Measurements from ENCODE around the gene PRPF31. TPM values are rescaled to one million over a fixed set of nuclear protein-coding genes. Genes with fewer than 3 reads are reported as not detected.

PRPF31 gene
- total and polyA plus RNA-seq, 2 of the 13 experiments (the other 11 are each of a cell fraction or from before 2014, with no cell fraction given), result 23.8 to 63.8 TPM

GRCh38 chr19:54102421-54103169, 13.0 kb upstream of the PRPF31 start, which contains the start of gene NDUFA3 (continued):
- 0 out of 2 replicates have a peak, but pooled peaks have one; percentile 28 for TF ChIP-seq KLF13 (CRISPR knock-in tag; IDR thresholded peaks at IDR 0.05)
- no peak for TF ChIP-seq SAFB2 (CRISPR knock-in tag; IDR thresholded peaks at IDR 0.05; ENCODE audit: borderline replicate concordance, low read depth)
- peak; percentile 68; the same call in 1 of the 2 replicates for TF ChIP-seq ZNF547 (CRISPR knock-in tag; IDR thresholded peaks at IDR 0.05)
- TF ChIP-seq ZNF580 (CRISPR knock-in tag; IDR thresholded peaks at IDR 0.05; ENCODE audit: borderline replicate concordance, low read depth), result peak; percentile 67; the same call in 1 of the 2 replicates
- TF ChIP-seq RXRA (CRISPR knock-in tag; IDR thresholded peaks at IDR 0.05), result peak; percentile 41; the same call in 1 of the 2 replicates
- peak; percentile 86 for TF ChIP-seq ELF1 (CRISPR knock-in tag; IDR thresholded peaks at IDR 0.05)
- TF ChIP-seq KAT8 (CRISPR knock-in tag; IDR thresholded peaks at IDR 0.05), result peak; percentile 92
- peak; percentile 49 for TF ChIP-seq SALL1 (CRISPR knock-in tag; IDR thresholded peaks at IDR 0.05)
- TF ChIP-seq KDM1A (CRISPR knock-in tag; IDR thresholded peaks at IDR 0.05), result peak; percentile 99
- no peak for TF ChIP-seq CENPT (CRISPR knock-in tag; IDR thresholded peaks at IDR 0.05; ENCODE audit: low read depth)
- TF ChIP-seq HMG20B (CRISPR knock-in tag; conservative IDR thresholded peaks at IDR 0.05), result no peak; the same call in 1 of the 2 replicates
- peak; percentile 98 for TF ChIP-seq HCFC1 (IDR thresholded peaks at IDR 0.05; ENCODE audit: low read depth, low read length)
- peak; percentile 41; the same call in 1 of the 2 replicates for TF ChIP-seq NFYB (CRISPR knock-in tag; IDR thresholded peaks at IDR 0.05)
- no peak for TF ChIP-seq TBX3 (IDR thresholded peaks at IDR 0.05; ENCODE audit: borderline replicate concordance)
- TF ChIP-seq YEATS4 (CRISPR knock-in tag; IDR thresholded peaks at IDR 0.05; ENCODE audit: borderline replicate concordance), result 0 out of 2 replicates have a peak, but pooled peaks have one; percentile 36
- peak; percentile 86 for TF ChIP-seq DRAP1 (CRISPR knock-in tag; IDR thresholded peaks at IDR 0.05)
- no peak for TF ChIP-seq MZF1 (CRISPR knock-in tag; IDR thresholded peaks at IDR 0.05; ENCODE audit: borderline replicate concordance)
- TF ChIP-seq, protein P1, sequence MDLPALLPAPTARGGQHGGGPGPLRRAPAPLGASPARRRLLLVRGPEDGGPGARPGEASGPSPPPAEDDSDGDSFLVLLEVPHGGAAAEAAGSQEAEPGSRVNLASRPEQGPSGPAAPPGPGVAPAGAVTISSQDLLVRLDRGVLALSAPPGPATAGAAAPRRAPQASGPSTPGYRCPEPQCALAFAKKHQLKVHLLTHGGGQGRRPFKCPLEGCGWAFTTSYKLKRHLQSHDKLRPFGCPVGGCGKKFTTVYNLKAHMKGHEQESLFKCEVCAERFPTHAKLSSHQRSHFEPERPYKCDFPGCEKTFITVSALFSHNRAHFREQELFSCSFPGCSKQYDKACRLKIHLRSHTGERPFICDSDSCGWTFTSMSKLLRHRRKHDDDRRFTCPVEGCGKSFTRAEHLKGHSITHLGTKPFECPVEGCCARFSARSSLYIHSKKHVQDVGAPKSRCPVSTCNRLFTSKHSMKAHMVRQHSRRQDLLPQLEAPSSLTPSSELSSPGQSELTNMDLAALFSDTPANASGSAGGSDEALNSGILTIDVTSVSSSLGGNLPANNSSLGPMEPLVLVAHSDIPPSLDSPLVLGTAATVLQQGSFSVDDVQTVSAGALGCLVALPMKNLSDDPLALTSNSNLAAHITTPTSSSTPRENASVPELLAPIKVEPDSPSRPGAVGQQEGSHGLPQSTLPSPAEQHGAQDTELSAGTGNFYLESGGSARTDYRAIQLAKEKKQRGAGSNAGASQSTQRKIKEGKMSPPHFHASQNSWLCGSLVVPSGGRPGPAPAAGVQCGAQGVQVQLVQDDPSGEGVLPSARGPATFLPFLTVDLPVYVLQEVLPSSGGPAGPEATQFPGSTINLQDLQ (CRISPR knock-in tag; IDR thresholded peaks at IDR 0.05), result no peak
- TF ChIP-seq ZSCAN25 (CRISPR knock-in tag; IDR thresholded peaks at IDR 0.05), result peak; percentile 70; the same call in 1 of the 2 replicates
- peak; percentile 100 for TF ChIP-seq ZMYM3 (CRISPR knock-in tag; IDR thresholded peaks at IDR 0.05)
- TF ChIP-seq, protein P2, sequence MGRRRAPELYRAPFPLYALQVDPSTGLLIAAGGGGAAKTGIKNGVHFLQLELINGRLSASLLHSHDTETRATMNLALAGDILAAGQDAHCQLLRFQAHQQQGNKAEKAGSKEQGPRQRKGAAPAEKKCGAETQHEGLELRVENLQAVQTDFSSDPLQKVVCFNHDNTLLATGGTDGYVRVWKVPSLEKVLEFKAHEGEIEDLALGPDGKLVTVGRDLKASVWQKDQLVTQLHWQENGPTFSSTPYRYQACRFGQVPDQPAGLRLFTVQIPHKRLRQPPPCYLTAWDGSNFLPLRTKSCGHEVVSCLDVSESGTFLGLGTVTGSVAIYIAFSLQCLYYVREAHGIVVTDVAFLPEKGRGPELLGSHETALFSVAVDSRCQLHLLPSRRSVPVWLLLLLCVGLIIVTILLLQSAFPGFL (CRISPR knock-in tag; IDR thresholded peaks at IDR 0.05), result no peak
- TF ChIP-seq E2F1 (CRISPR knock-in tag; IDR thresholded peaks at IDR 0.05), result peak; percentile 75
- TF ChIP-seq CBFB (CRISPR knock-in tag; IDR thresholded peaks at IDR 0.05), result peak; percentile 79
- TF ChIP-seq YY1 (IDR thresholded peaks at IDR 0.05; ENCODE audit: insufficient read depth, insufficient replicate concordance, low read depth, low read length), result peak; percentile 96
